Measurements from ENCODE around the gene ARHGAP22. TPM values are rescaled to one million over a fixed set of nuclear protein-coding genes. Genes with fewer than 3 reads are reported as not detected.

The ARHGAP22 gene
- total RNA-seq, 1 experiment from 2014 or later, result 1.8 TPM

DNA sequence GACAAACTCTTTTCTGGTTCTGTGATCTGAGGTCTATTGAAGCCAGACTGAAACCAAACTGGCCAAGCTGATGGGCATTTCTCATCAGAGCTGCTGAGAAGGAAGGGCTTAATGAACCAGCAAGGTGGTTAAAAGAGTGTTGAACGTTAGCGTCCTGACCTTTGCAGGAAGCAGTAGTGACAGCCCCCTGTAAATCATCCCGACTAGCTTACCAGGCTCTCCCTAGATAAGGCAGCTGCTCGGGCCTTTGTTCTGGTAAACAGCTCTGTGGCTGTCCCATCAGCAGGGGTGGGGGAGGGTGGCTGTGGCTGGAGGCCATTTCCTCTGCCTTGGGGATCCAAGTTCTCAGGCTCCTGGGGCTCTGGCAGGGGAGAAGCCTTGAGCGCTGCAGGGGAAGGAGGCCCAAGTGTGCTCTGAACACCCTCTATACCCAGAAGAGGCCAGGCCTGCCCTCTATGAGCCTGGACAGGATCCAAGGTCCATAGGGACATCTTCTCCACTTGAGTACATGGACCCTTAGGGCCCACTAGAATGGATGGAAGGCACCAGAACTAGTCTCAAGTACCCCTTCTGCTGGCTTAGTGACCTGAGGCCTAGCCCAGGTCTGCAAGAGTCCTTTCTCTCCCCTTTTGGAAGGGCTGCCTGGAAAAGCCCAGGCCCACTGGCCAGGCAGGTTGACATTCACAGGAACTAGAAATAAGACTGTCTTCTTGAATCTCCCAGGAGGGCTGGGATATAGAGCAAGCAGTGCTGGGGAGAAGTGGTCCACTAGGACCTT lies 134.6 kb downstream of the ARHGAP22 start:
- DNase-seq (ENCODE audit: low read depth, low spot score), result no peak
- POLR2A ChIA-PET, result no interaction called here

DNA sequence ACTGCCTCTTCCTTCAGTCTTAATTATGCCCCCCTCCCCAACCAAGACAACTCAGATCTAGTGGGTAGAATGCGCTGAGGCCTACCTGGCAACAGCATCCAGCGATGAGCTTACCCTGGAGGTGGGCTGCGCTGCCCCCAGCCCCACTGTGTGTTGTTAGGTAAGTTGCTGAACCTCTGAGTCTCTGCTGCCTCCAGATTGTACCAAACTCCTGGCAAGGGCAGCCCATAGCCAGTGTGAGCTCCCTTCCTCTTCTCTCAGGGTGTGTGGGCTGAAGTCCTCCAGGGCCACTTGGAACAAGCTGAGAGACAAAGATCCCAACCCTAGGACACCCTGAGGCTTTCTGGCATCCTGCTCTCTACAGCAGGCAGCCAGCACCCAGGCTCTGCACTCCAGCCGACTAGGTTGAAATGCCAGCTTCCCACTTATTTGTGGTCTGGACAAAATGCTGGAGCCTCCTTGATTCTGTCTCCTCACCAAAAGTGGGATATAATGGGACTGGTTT lies 135.3 kb downstream of the ARHGAP22 start:
- intact Hi-C loops (cut with micrococcal nuclease; ENCODE audit: unreplicated experiment), result no loop called here
- ChIA-PET POLR2A (no interaction called here), CTCF (no interaction called here)
- in situ Hi-C loops (cut with HindIII; ENCODE audit: low pct_unique_long_range_greater_than_20kb, low sequenced_read_pairs), result no loop called here
- H3K9me3 ChIP-seq (ENCODE audit: control insufficient read depth, insufficient read depth, low read depth, low read length), result no peaks in the 10 kb centered on the region
- no TSS peak for BruUV-seq (replicated peaks)
- no peak overlapping the region for H3K4me3 ChIP-seq (ENCODE audit: low read depth in 2 of 2, low read length in 2 of 2)
- H3K36me3 ChIP-seq (ENCODE audit: control insufficient read depth, insufficient read depth, low read length), result no peaks in the 10 kb centered on the region
- peaks cover 9% of the 10 kb centered on the region for H3K27me3 ChIP-seq (ENCODE audit: control insufficient read depth, insufficient read depth, low read length)
- ATAC-seq (no peak), DNase-seq (ENCODE audit: low read depth, low spot score) (no peak)
- TF ChIP-seq, protein P1, sequence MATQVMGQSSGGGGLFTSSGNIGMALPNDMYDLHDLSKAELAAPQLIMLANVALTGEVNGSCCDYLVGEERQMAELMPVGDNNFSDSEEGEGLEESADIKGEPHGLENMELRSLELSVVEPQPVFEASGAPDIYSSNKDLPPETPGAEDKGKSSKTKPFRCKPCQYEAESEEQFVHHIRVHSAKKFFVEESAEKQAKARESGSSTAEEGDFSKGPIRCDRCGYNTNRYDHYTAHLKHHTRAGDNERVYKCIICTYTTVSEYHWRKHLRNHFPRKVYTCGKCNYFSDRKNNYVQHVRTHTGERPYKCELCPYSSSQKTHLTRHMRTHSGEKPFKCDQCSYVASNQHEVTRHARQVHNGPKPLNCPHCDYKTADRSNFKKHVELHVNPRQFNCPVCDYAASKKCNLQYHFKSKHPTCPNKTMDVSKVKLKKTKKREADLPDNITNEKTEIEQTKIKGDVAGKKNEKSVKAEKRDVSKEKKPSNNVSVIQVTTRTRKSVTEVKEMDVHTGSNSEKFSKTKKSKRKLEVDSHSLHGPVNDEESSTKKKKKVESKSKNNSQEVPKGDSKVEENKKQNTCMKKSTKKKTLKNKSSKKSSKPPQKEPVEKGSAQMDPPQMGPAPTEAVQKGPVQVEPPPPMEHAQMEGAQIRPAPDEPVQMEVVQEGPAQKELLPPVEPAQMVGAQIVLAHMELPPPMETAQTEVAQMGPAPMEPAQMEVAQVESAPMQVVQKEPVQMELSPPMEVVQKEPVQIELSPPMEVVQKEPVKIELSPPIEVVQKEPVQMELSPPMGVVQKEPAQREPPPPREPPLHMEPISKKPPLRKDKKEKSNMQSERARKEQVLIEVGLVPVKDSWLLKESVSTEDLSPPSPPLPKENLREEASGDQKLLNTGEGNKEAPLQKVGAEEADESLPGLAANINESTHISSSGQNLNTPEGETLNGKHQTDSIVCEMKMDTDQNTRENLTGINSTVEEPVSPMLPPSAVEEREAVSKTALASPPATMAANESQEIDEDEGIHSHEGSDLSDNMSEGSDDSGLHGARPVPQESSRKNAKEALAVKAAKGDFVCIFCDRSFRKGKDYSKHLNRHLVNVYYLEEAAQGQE (IDR thresholded peaks at IDR 0.05; ENCODE audit: insufficient read depth in 1 of 2, low read depth in 2 of 2, low read length in 1 of 2), result no peak
- TF ChIP-seq, protein P2, sequence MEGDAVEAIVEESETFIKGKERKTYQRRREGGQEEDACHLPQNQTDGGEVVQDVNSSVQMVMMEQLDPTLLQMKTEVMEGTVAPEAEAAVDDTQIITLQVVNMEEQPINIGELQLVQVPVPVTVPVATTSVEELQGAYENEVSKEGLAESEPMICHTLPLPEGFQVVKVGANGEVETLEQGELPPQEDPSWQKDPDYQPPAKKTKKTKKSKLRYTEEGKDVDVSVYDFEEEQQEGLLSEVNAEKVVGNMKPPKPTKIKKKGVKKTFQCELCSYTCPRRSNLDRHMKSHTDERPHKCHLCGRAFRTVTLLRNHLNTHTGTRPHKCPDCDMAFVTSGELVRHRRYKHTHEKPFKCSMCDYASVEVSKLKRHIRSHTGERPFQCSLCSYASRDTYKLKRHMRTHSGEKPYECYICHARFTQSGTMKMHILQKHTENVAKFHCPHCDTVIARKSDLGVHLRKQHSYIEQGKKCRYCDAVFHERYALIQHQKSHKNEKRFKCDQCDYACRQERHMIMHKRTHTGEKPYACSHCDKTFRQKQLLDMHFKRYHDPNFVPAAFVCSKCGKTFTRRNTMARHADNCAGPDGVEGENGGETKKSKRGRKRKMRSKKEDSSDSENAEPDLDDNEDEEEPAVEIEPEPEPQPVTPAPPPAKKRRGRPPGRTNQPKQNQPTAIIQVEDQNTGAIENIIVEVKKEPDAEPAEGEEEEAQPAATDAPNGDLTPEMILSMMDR (IDR thresholded peaks at IDR 0.05), result no peak
- no peak for TF ChIP-seq POLR2AphosphoS5 (IDR thresholded peaks at IDR 0.05; ENCODE audit: low read depth, low read length)
- TF ChIP-seq TCF7L2 (IDR thresholded peaks at IDR 0.05; ENCODE audit: low read depth, low read length), result no peak
- no peak for TF ChIP-seq SIN3A (IDR thresholded peaks at IDR 0.05; ENCODE audit: borderline replicate concordance, insufficient read depth, low read depth, low read length)
- H3K4me1 ChIP-seq (ENCODE audit: control insufficient read depth, insufficient read depth, low read length), result no peaks in the 10 kb centered on the region; the same call in 1 of the 2 replicates
- no peak overlapping the region for H3K27ac ChIP-seq (ENCODE audit: low read length)

More for the DNA sequence above, 134.6 kb downstream of the ARHGAP22 start:
- TF ChIP-seq TCF7L2 (IDR thresholded peaks at IDR 0.05; ENCODE audit: low read depth, low read length) (no peak), SIN3A (IDR thresholded peaks at IDR 0.05; ENCODE audit: borderline replicate concordance, insufficient read depth, low read depth, low read length) (no peak)
- TF ChIP-seq, protein P2 (IDR thresholded peaks at IDR 0.05), result no peak
- TF ChIP-seq, protein P1 (IDR thresholded peaks at IDR 0.05; ENCODE audit: insufficient read depth in 1 of 2, low read depth in 2 of 2, low read length in 1 of 2), result no peak
- no TSS peak for BruUV-seq (replicated peaks)
- Histone ChIP-seq H3K4me3 (ENCODE audit: low read depth in 2 of 2, low read length in 2 of 2) (no peak overlapping the region), H3K27ac (ENCODE audit: low read length) (no peak overlapping the region), H3K27me3 (ENCODE audit: control insufficient read depth, insufficient read depth, low read length) (peaks cover 11% of the 10 kb centered on the region), H3K36me3 (ENCODE audit: control insufficient read depth, insufficient read depth, low read length) (no peaks in the 10 kb centered on the region), H3K9me3 (ENCODE audit: control insufficient read depth, insufficient read depth, low read depth, low read length) (no peaks in the 10 kb centered on the region), H3K4me1 (ENCODE audit: control insufficient read depth, insufficient read depth, low read length) (no peaks in the 10 kb centered on the region; the same call in 1 of the 2 replicates)
- CTCF ChIA-PET, result no interaction called here
- no peak for ATAC-seq
- intact Hi-C loops (cut with micrococcal nuclease; ENCODE audit: unreplicated experiment) (no loop called here), in situ Hi-C loops (cut with HindIII; ENCODE audit: low pct_unique_long_range_greater_than_20kb, low sequenced_read_pairs) (no loop called here)
